GM12878 (cell line): ENCODE results near the gene DGKK. TPM values are rescaled to one million over a fixed set of nuclear protein-coding genes. Genes with fewer than 3 reads are reported as not detected.

ENCODE experiments used
- ATAC-seq: fragments of 200-7000 bp; cut with Tn5 transposase; 3 replicates; pipeline ENCODE4 v1.9.1; 2020; ENCODE audit warnings: mild to moderate bottlenecking, moderate library complexity
- BruUV-seq: library from RNA; stranded (reverse); fragments of 400-500 nt; replicated peaks from 2 replicates; lab custom pipeline; 2021; lab: Mats Ljungman, UMichigan
- CTCF ChIA-PET: fragments of 300-600 bp; sonication (Branson Sonifier 250); formaldehyde crosslinking; extraction: SDS; loops from one replicate; lab custom pipeline; 2021; ENCODE audit warnings: inconsistent platforms; lab: Yijun Ruan, JAX
- POLR2A ChIA-PET: fragments of 350-600 bp; formaldehyde crosslinking; extraction: SDS; loops from one replicate; lab custom pipeline; 2021; ENCODE audit warnings: inconsistent platforms; lab: Charles Lee
- RAD21 ChIA-PET: fragments of 300-600 bp; sonication (Branson Sonifier 250); formaldehyde crosslinking; loops from one replicate; lab custom pipeline; 2023; ENCODE audit warnings: antibody characterized with exemption; ENCODE audit not compliant: unreplicated experiment; lab: Charles Lee
- SMC1A ChIA-PET: fragments of 300-600 bp; sonication (Branson Sonifier 250); formaldehyde crosslinking; loops from one replicate; lab custom pipeline; 2023; ENCODE audit not compliant: unreplicated experiment, uncharacterized antibody; lab: Charles Lee
- DNase-seq: peaks from one replicate; pipeline ENCODE4 v3.0.0-alpha.2; 2011; ENCODE audit warnings: low read depth, low spot score
- FAIRE-seq: peaks from 3 replicates; lab custom pipeline; 2011; peaks lifted over from hg19 to GRCh38; lab: Jason Lieb, UNC
- H2AFZ ChIP-seq: 2 replicates; pipeline ENCODE4 v1.6.0; 2011; ENCODE audit warnings: low read depth, low read length, control low read depth; ENCODE audit not compliant: control insufficient read depth
- H3K27ac ChIP-seq: 2 replicates; pipeline ENCODE4 v1.5.1; 2011; ENCODE audit warnings: control low read depth; ENCODE audit not compliant: control insufficient read depth, insufficient read depth
- H3K27me3 ChIP-seq, 2 experiments: replicated peaks in 1 of 2; 2 replicates each; pipeline versions ENCODE4 v1.6.0 to v1.6.1; 2011; ENCODE audit warnings: low read length in 1 of 2; ENCODE audit not compliant: control insufficient read depth in 2 of 2, insufficient read depth in 2 of 2
- H3K36me3 ChIP-seq, 2 experiments: 2 replicates each; pipeline ENCODE4 v1.5.1; 2011; ENCODE audit warnings: low read length in 1 of 2; ENCODE audit not compliant: control insufficient read depth in 2 of 2, insufficient read depth in 2 of 2
- H3K4me1 ChIP-seq: 2 replicates; pipeline ENCODE4 v1.6.1; 2011; ENCODE audit warnings: mild to moderate bottlenecking, low read length, moderate library complexity, mixed read lengths; ENCODE audit not compliant: control insufficient read depth, insufficient read depth
- H3K4me2 ChIP-seq: 2 replicates; pipeline ENCODE4 v1.6.0; 2011; ENCODE audit warnings: control low read depth; ENCODE audit not compliant: control insufficient read depth, insufficient read depth
- H3K4me3 ChIP-seq: fragments of 200-600 bp; sonication (generic); 2 replicates; pipeline ENCODE4 v1.5.1; 2016
- H3K79me2 ChIP-seq: 2 replicates; pipeline ENCODE4 v1.6.0; 2011; ENCODE audit warnings: low read length; ENCODE audit not compliant: control insufficient read depth, insufficient read depth
- H3K9ac ChIP-seq: 2 replicates; pipeline ENCODE4 v1.8.0; 2011; ENCODE audit warnings: low read length, control low read depth, mixed read lengths; ENCODE audit not compliant: control insufficient read depth, insufficient read depth
- H3K9me3 ChIP-seq: replicated peaks from 3 replicates; pipeline ENCODE4 v1.5.1; 2011; ENCODE audit warnings: mild to moderate bottlenecking, low read length; ENCODE audit not compliant: control insufficient read depth, insufficient read depth
- H4K20me1 ChIP-seq: 2 replicates; pipeline ENCODE4 v1.6.0; 2011; ENCODE audit not compliant: control insufficient read depth, insufficient read depth
- ASH2L ChIP-seq: fragments of 300-600, 200-600 bp; sonication (generic); IDR thresholded peaks from 2 replicates; pipeline ENCODE4 v1.6.1; 2017; ENCODE audit warnings: low read depth, mild to moderate bottlenecking, borderline replicate concordance
- BMI1 ChIP-seq: fragments of 450-650 bp; IDR thresholded peaks from 2 replicates; pipeline ENCODE4 v1.6.1; 2016; ENCODE audit warnings: mild to moderate bottlenecking, moderate library complexity, borderline replicate concordance
- EP300 ChIP-seq, 2 experiments: fragments of 150-350 bp in 1 of 2; IDR thresholded peaks; 2 replicates each; pipeline ENCODE4 v1.6.1; 2011 to 2012; ENCODE audit warnings: low read depth in 2 of 2, low read length in 2 of 2, borderline replicate concordance in 1 of 2, improper control_type of control experiment in 1 of 2, inconsistent platforms in 1 of 2; ENCODE audit not compliant: control insufficient read depth in 1 of 2
- NFYA ChIP-seq: IDR thresholded peaks from 2 replicates; pipeline ENCODE4 v1.6.1; 2011; ENCODE audit warnings: low read depth, mild to moderate bottlenecking, low read length, improper control_type of control experiment, borderline replicate concordance
- PAX8 ChIP-seq: fragments of 450-650 bp; IDR thresholded peaks from 2 replicates; pipeline ENCODE4 v1.6.1; 2017; ENCODE audit warnings: mild to moderate bottlenecking, moderate library complexity
- TARDBP ChIP-seq: IDR thresholded peaks from 2 replicates; pipeline ENCODE4 v1.6.1; 2016; ENCODE audit warnings: borderline replicate concordance
- ZNF592 ChIP-seq: fragments of 450-650 bp; IDR thresholded peaks from 2 replicates; pipeline ENCODE4 v1.6.1; 2017; ENCODE audit warnings: mild to moderate bottlenecking, moderate library complexity
- ZNF622 ChIP-seq: fragments of 450-650 bp; IDR thresholded peaks from 2 replicates; pipeline ENCODE4 v1.6.1; 2017; ENCODE audit warnings: mild to moderate bottlenecking, inconsistent platforms
- ZZZ3 ChIP-seq: IDR thresholded peaks from 2 replicates; pipeline ENCODE4 v1.6.1; 2011; ENCODE audit warnings: low read depth; ENCODE audit not compliant: control insufficient read depth, insufficient read length
- WGBS: methylation state at CpG from one replicate; pipeline ENCODE4 v1.1.6; 2016; ENCODE audit warnings: low lambda C conversion rate; ENCODE audit not compliant: insufficient replicate concordance, insufficient coverage; ENCODE audit errors: missing lambda C conversion rate; 5-methylcytosine and 5-hydroxymethylcytosine counted together
- in situ Hi-C: fragments of 300-500 bp; cut with MboI; formaldehyde crosslinking; loops from 9 replicates; pipeline ENCODE4 v1.14.3; 2018; ENCODE audit warnings: mixed read lengths
- intact Hi-C: fragments of 100-400 bp; cut with micrococcal nuclease; formaldehyde crosslinking; loops from one replicate; pipeline ENCODE4 v1.14.2; 2022; ENCODE audit not compliant: unreplicated experiment
- polyA plus RNA-seq, 11 experiments: library from polyadenylated mRNA; depleted of rRNA in 4 of 11; unstranded in 6 of 11; stranded (reverse) in 5 of 11; fragments of >200 nt; fragmentation: Nextera tagmentation in 4 of 11; fragmentation: Illumina TruSeq in 1 of 11; extraction: Ambion mirVana in 4 of 11; extraction: Trizol in 1 of 11; gene quantifications; 1 replicate in 1 of 11; 2 replicates in 10 of 11; pipeline versions ENCODE4 v1.2.1 to v1.2.3, GENCODE V29; 2011 to 2016; ENCODE audit warnings: inconsistent platforms in 2 of 11, missing spikeins in 2 of 11, low read depth in 1 of 11
- total RNA-seq, 4 experiments: library from RNA; depleted of rRNA in 3 of 4; stranded (reverse); fragments of >200 nt in 3 of 4; fragmentation: Illumina TruSeq in 1 of 4; extraction: Trizol in 1 of 4; gene quantifications; 2 replicates each; pipeline versions ENCODE4 v1.2.1 to v1.2.3, GENCODE V29; 2013 to 2021
- TF ChIP-seq, protein P1 (sequence below): fragments of 450-650 bp; formaldehyde crosslinking; IDR thresholded peaks from 2 replicates; pipeline ENCODE4 v1.5.0; 2022; ENCODE audit warnings: mild to moderate bottlenecking, missing genetic modification characterization

The DGKK gene
- total and polyA plus RNA-seq, 10 of the 15 experiments (the other 5 are each of a cell fraction or from before 2014, with no cell fraction given), result under 0.01 to 0.03 TPM; not detected in 8

DNA sequence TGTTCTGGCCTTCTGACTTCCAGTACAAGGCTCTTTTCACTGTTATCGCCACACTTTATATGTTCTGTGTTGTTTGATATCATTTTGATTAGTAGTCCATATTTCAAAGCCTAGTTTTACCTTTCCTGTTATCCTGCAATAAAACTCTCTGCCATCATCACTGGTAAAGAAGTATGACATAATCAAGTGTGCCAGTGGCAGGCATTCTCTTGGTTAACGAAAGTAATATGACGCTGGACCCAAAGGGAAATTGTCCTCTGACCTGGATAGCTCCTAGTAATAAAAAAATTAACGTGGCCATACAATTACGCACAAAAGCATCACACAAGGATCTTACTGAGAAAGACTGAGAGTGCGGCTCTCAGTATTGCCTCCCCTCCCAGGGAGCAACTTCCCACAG is 33.8 kb downstream of the DGKK start:
- H3K9me3 ChIP-seq, result no peaks in the 10 kb centered on the region
- FAIRE-seq, result no peak
- intact Hi-C loops (no loop called here), in situ Hi-C loops (no loop called here)
- no peak for ATAC-seq
- H3K9ac ChIP-seq, result no peak overlapping the region
- ChIA-PET RAD21 (no interaction called here), SMC1A (no interaction called here), CTCF (no interaction called here), POLR2A (interaction anchor here (0.6 kb wide), 1 partner anchor 127 kb away, joined by 5 read pairs; no protein-coding TSS in a partner anchor)
- TF ChIP-seq EP300 (IDR thresholded peaks at IDR 0.05; ENCODE audit: borderline replicate concordance in 1 of 2, control insufficient read depth in 1 of 2, low read depth in 2 of 2, low read length in 2 of 2) (no peak), NFYA (no peak), ZNF592 (no peak), ZZZ3 (no peak), ASH2L (no peak), BMI1 (no peak), PAX8 (no peak), TARDBP (no peak), ZNF622 (no peak)
- TF ChIP-seq, protein P1, sequence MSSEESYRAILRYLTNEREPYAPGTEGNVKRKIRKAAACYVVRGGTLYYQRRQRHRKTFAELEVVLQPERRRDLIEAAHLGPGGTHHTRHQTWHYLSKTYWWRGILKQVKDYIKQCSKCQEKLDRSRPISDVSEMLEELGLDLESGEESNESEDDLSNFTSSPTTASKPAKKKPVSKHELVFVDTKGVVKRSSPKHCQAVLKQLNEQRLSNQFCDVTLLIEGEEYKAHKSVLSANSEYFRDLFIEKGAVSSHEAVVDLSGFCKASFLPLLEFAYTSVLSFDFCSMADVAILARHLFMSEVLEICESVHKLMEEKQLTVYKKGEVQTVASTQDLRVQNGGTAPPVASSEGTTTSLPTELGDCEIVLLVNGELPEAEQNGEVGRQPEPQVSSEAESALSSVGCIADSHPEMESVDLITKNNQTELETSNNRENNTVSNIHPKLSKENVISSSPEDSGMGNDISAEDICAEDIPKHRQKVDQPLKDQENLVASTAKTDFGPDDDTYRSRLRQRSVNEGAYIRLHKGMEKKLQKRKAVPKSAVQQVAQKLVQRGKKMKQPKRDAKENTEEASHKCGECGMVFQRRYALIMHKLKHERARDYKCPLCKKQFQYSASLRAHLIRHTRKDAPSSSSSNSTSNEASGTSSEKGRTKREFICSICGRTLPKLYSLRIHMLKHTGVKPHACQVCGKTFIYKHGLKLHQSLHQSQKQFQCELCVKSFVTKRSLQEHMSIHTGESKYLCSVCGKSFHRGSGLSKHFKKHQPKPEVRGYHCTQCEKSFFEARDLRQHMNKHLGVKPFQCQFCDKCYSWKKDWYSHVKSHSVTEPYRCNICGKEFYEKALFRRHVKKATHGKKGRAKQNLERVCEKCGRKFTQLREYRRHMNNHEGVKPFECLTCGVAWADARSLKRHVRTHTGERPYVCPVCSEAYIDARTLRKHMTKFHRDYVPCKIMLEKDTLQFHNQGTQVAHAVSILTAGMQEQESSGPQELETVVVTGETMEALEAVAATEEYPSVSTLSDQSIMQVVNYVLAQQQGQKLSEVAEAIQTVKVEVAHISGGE (CRISPR knock-in tag), result no peak
- no peak overlapping the region for H3K4me2 ChIP-seq
- no peak overlapping the region for H3K27ac ChIP-seq
- no peaks in the 10 kb centered on the region for H3K79me2 ChIP-seq
- H2AFZ ChIP-seq, result no peak overlapping the region
- 0 out of 4 replicates have a peak, but pooled peaks cover 0 to 1% of the 10 kb centered on the region in 2 experiments for H3K27me3 ChIP-seq
- H4K20me1 ChIP-seq, result no peaks in the 10 kb centered on the region
- no peaks in the 10 kb centered on the region for H3K4me1 ChIP-seq
- no TSS peak for BruUV-seq
- H3K4me3 ChIP-seq, result no peak overlapping the region
- H3K36me3 ChIP-seq, result no peaks in the 10 kb centered on the region
- no peak for DNase-seq
- 36% methylated on average over 6 of the region's 6 CpGs for WGBS
